Measurements from ENCODE around the gene TADA3. TPM values are rescaled to one million over a fixed set of nuclear protein-coding genes. Genes with fewer than 3 reads are reported as not detected.

The TADA3 gene
- total RNA-seq, 1 donor from 2014 or later: 58.9 TPM

DNA sequence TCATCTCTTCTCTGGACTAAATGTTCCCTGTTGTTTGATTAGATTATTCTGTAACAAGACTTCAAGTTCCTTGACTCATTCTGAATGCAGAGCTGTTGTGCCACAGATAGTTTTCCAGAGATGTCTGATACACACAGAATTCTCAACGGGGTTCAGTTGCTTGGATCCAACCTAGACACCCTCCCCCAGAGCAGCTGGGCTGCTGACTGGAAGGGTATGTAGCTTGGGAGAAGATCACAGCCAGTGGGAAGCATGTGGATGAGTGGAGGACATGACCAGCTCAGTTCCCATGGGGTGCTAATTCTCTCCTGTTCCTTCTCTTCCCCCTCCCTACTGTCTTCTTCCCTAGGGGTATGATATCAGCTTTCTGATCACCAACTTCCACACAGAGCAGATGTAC, 11.2 kb upstream of the TADA3 start:
- no peak overlapping the region for H3K27ac ChIP-seq
- TF ChIP-seq, protein P1, sequence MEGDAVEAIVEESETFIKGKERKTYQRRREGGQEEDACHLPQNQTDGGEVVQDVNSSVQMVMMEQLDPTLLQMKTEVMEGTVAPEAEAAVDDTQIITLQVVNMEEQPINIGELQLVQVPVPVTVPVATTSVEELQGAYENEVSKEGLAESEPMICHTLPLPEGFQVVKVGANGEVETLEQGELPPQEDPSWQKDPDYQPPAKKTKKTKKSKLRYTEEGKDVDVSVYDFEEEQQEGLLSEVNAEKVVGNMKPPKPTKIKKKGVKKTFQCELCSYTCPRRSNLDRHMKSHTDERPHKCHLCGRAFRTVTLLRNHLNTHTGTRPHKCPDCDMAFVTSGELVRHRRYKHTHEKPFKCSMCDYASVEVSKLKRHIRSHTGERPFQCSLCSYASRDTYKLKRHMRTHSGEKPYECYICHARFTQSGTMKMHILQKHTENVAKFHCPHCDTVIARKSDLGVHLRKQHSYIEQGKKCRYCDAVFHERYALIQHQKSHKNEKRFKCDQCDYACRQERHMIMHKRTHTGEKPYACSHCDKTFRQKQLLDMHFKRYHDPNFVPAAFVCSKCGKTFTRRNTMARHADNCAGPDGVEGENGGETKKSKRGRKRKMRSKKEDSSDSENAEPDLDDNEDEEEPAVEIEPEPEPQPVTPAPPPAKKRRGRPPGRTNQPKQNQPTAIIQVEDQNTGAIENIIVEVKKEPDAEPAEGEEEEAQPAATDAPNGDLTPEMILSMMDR (IDR thresholded peaks at IDR 0.05): no peak
- TF ChIP-seq POLR2AphosphoS5 (IDR thresholded peaks at IDR 0.05; ENCODE audit: insufficient read depth in 1 of 2, low read depth in 1 of 2) (no peak), POLR2A (IDR thresholded peaks at IDR 0.05) (no peak)
- H3K27me3 ChIP-seq: no peaks in the 10 kb centered on the region
- no peaks in the 10 kb centered on the region for H3K9me3 ChIP-seq
- H3K36me3 ChIP-seq: peaks cover 9 to 80% of the 10 kb centered on the region in 2 donors
- no peaks in the 10 kb centered on the region for H3K4me1 ChIP-seq
- no peak overlapping the region for H3K4me3 ChIP-seq
- DNase-seq (ENCODE audit: extremely low spot score in 2 of 2): no peak
- intact Hi-C loops (cut with DNase I): loop anchor here (10.0 kb wide), 1 partner anchor 131 kb away; the partner anchor contains the start of gene CRELD1

DNA sequence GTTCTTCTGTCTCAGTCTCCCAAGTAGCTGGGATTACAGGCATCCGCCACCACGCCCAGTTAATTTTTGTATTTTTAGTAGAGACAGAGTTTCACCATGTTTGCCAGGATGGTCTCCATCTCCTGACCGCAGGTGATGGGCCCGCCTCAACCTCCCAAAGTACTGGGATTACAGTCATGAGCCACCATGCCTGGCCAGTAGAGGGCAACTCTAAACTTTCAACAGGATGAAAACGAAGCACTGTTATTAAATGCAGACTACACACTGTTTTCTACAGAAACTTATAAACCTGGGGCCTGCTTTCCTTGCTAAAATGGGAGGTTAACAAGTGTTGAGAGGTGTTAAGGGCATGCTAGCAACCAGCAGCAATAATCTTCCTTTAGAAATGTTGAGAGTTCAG, 8.3 kb upstream of the TADA3 start:
- TF ChIP-seq, protein P1 (IDR thresholded peaks at IDR 0.05): no peak
- TF ChIP-seq POLR2A (IDR thresholded peaks at IDR 0.05) (no peak), POLR2AphosphoS5 (IDR thresholded peaks at IDR 0.05; ENCODE audit: insufficient read depth in 1 of 2, low read depth in 1 of 2) (no peak)
- intact Hi-C loops (cut with DNase I): loop anchor here (10.0 kb wide), 1 partner anchor 134 kb away; the partner anchor contains the start of gene CRELD1
- Histone ChIP-seq H3K27ac (no peak overlapping the region), H3K27me3 (no peaks in the 10 kb centered on the region), H3K9me3 (no peaks in the 10 kb centered on the region), H3K4me1 (peaks cover 6% of the 10 kb centered on the region), H3K4me3 (no peak overlapping the region), H3K36me3 (peaks cover 9 to 83% of the 10 kb centered on the region in 2 donors)
- no peak for DNase-seq (ENCODE audit: extremely low spot score in 2 of 2)

DNA sequence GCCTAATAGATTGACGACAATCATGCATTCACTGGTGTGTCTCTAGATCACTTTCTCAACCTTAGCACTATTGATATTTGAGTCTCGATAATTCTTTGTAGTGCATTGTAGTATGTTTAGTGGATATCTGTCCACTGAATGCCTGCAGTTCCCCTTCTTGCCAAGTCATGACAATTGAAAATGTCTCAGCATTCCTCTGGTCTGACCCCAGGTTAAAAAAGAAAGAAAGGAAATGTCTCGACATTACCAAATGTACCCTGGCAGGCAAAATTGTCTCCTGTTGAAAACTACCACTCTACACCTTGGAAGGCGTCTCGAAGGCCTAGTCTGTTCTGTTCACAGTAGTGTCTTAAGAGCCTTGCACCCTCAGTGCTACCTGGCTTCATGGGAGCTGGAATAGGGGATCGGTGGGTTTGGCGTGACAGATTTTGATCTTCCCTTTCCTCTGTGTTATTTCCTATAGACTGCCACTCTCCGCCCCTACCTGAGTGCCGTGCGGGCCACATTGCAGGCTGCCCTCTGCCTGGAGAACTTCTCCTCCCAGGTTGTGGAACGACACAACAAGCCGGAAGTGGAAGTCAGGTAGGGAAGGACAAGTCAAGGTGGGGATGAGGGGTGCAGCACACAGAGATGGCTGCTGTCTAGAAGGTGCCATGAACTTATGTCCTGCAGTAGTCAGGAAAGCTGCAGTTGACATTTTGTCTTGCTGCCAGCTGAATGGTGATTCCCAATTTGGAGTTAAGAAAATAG, 5.1 kb upstream of the TADA3 start:
- Histone ChIP-seq H3K4me3 (no peak overlapping the region), H3K9me3 (no peaks in the 10 kb centered on the region), H3K27ac (no peak overlapping the region), H3K36me3 (peaks cover 9 to 53% of the 10 kb centered on the region in 2 donors), H3K27me3 (no peaks in the 10 kb centered on the region), H3K4me1 (peaks cover 26% of the 10 kb centered on the region)
- TF ChIP-seq, protein P1 (IDR thresholded peaks at IDR 0.05): no peak
- TF ChIP-seq POLR2A (IDR thresholded peaks at IDR 0.05) (no peak), POLR2AphosphoS5 (IDR thresholded peaks at IDR 0.05; ENCODE audit: insufficient read depth in 1 of 2, low read depth in 1 of 2) (no peak)
- no peak for DNase-seq (ENCODE audit: extremely low spot score in 2 of 2)
- intact Hi-C loops (cut with DNase I): loop anchor here (10.0 kb wide), 1 partner anchor 63 kb away; the partner anchor contains the start of gene BRPF1

DNA sequence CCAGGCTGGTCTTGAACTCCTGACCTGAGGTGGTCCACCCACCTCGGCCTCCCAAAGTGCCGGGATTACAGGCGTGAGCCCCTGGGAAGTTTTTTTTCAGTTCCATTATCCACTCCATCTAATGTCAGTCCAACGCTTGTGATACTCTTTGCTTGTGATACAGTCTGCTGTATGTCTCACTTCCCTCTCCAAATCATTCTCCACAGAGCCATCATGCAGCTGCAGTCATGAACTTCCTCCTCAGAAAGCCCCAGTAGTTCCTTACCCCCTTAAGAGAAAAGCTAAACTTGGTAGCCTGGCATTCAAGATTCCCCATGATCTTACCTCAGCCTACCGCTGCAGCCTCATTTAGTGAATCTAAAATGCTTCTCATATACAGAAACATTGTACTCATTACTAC, 2.9 kb upstream of the TADA3 start:
- Histone ChIP-seq H3K36me3 (peaks cover 4 to 34% of the 10 kb centered on the region in 2 donors), H3K4me1 (peaks cover 44% of the 10 kb centered on the region), H3K27me3 (no peaks in the 10 kb centered on the region), H3K9me3 (no peaks in the 10 kb centered on the region), H3K4me3 (no peak overlapping the region), H3K27ac (no peak overlapping the region)
- DNase-seq (ENCODE audit: extremely low spot score in 2 of 2): no peak
- TF ChIP-seq, protein P1 (IDR thresholded peaks at IDR 0.05): no peak
- no peak for TF ChIP-seq POLR2A (IDR thresholded peaks at IDR 0.05)
- TF ChIP-seq POLR2AphosphoS5 (IDR thresholded peaks at IDR 0.05; ENCODE audit: insufficient read depth in 1 of 2, low read depth in 1 of 2): no peak
- intact Hi-C loops (cut with DNase I): loop anchor here (10.0 kb wide), 1 partner anchor 60 kb away; the partner anchor contains the start of gene BRPF1

DNA sequence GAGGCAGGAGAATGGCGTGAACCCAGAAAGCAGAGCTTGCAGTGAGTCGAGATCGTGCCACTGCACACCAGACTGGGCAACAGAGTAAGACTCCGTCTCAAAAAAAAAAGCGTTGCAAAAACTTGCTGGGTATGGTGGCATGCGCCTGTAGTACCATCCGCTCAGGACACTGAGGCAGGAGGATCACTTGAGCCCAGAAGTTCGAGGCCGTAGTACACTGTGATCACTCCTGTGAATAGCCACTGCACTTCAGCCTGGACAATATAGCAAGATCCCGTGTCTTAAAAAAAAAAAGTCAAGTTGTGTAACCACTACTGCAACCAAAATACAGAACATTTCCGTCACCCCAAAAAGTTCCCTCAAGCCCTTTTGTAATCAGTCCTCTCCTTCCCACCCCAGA, 2.1 kb upstream of the TADA3 start:
- intact Hi-C loops (cut with DNase I): loop anchor here (10.0 kb wide), 1 partner anchor 60 kb away; the partner anchor contains the start of gene BRPF1
- Histone ChIP-seq H3K36me3 (peaks cover 0 to 29% of the 10 kb centered on the region in 2 donors), H3K27ac (no peak overlapping the region), H3K4me3 (no peak overlapping the region), H3K9me3 (no peaks in the 10 kb centered on the region), H3K4me1 (peaks cover 44% of the 10 kb centered on the region), H3K27me3 (no peaks in the 10 kb centered on the region)
- DNase-seq (ENCODE audit: extremely low spot score in 2 of 2): no peak
- TF ChIP-seq POLR2A (IDR thresholded peaks at IDR 0.05): no peak
- TF ChIP-seq, protein P1 (IDR thresholded peaks at IDR 0.05): no peak
- TF ChIP-seq POLR2AphosphoS5 (IDR thresholded peaks at IDR 0.05; ENCODE audit: insufficient read depth in 1 of 2, low read depth in 1 of 2): no peak

All from vagina (tissue), 2 donors.